Esophagus squamous epithelium (tissue), 4 donors: ENCODE results near the gene TBATA.

ENCODE experiments used
- CTCF ChIP-seq, 6 experiments: fragments of 450-650 bp in 4 of 6; fragments of 200-600 bp in 2 of 6; sonication (generic) in 2 of 6; IDR thresholded peaks; one replicate each; pipeline ENCODE4 v1.5.1; 2016 to 2019; ENCODE audit warnings: antibody characterized with exemption in 6 of 6, mild to moderate bottlenecking in 4 of 6, moderate library complexity in 4 of 6
- POLR2A ChIP-seq, 4 donors: fragments of 450-650 bp; IDR thresholded peaks; one replicate each; pipeline ENCODE4 v1.6.1; 2017; ENCODE audit warnings: antibody characterized with exemption in 4 of 4, mild to moderate bottlenecking in 4 of 4, moderate library complexity in 3 of 4

GRCh38 chr10:70801854-70802253, 16.7 kb upstream of the TBATA start:
- TF ChIP-seq CTCF (IDR thresholded peaks at IDR 0.05) (no peak), POLR2A (IDR thresholded peaks at IDR 0.05) (no peak)
